Uterus (tissue), 2 donors: ENCODE results near the gene ABCB8.

Experiments used
- POLR2A ChIP-seq, 2 donors: fragments of 450-650 bp; IDR thresholded peaks; one replicate each; pipeline ENCODE4 v1.6.1; 2016; ENCODE audit warnings: antibody characterized with exemption in 2 of 2, mild to moderate bottlenecking in 1 of 2, moderate library complexity in 1 of 2
- TF ChIP-seq, protein P1 (sequence below), 4 experiments: fragments of 200-600 bp in 2 of 4; fragments of 450-650 bp in 2 of 4; sonication (generic) in 2 of 4; IDR thresholded peaks; one replicate each; pipeline ENCODE4 v1.5.1; 2016 to 2019; ENCODE audit warnings: antibody characterized with exemption in 4 of 4, mild to moderate bottlenecking in 2 of 4, moderate library complexity in 1 of 4

DNA sequence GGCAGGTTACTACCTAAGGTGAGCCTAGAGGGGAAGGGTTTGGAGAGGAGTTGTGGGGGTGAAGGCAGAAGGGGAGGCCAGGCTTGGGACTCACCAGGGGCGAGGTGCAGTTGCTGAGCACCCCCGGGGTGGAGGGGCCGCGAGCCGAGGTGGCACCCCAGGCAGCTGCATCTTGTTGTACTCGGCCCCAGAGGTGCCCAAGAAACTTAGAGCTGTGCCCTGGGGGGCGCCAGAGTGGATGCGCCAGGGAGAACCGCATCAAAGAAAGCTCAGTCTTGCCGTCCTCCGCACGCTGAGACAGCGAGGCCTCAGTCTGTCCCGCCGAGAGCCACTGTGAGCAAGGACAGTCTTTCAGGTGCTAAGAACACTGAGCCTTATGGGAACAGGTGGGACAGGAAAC is 11.3 kb upstream of the ABCB8 start:
- no peak for TF ChIP-seq POLR2A (IDR thresholded peaks at IDR 0.05)
- TF ChIP-seq, protein P1, sequence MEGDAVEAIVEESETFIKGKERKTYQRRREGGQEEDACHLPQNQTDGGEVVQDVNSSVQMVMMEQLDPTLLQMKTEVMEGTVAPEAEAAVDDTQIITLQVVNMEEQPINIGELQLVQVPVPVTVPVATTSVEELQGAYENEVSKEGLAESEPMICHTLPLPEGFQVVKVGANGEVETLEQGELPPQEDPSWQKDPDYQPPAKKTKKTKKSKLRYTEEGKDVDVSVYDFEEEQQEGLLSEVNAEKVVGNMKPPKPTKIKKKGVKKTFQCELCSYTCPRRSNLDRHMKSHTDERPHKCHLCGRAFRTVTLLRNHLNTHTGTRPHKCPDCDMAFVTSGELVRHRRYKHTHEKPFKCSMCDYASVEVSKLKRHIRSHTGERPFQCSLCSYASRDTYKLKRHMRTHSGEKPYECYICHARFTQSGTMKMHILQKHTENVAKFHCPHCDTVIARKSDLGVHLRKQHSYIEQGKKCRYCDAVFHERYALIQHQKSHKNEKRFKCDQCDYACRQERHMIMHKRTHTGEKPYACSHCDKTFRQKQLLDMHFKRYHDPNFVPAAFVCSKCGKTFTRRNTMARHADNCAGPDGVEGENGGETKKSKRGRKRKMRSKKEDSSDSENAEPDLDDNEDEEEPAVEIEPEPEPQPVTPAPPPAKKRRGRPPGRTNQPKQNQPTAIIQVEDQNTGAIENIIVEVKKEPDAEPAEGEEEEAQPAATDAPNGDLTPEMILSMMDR (IDR thresholded peaks at IDR 0.05): no peak
